ENCODE data around the gene BARX1. TPM values are rescaled to one million over a fixed set of nuclear protein-coding genes. Genes with fewer than 3 reads are reported as not detected.
A peak's percentile ranks its signal among the peaks of the same experiment; 100 is the strongest.
"Not testable (repeated sequence)": the region's sequence is repeated elsewhere in the genome, so short reads cannot be mapped to it uniquely, and the experiment has no call there.

Gene BARX1
- total RNA-seq, 1 experiment from 2014 or later = not detected

GRCh38 chr9:93965830-93966577, 10.8 kb upstream of the BARX1 start:
- DNase-seq (ENCODE audit: low read depth) = no peak

DNA sequence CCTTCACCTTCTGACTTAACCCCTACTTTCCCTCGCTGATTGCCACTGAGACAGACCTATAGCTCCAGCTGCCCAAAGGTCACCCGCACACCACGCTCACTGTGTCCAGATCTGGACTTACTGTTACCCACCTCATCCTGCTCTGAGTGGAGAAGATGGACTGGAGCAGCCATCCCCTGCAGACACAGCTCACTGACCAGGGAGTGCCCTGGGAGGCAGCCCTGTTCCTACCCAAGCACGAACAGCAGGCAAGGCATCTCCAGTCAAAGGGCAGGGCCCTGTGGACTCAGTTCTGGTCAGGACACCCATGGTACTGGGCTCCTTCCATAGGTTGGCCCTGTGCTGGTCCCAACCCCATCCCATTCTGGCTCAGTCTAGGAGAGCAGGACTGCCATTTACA, 9.5 kb upstream of the BARX1 start:
- no peak for DNase-seq (ENCODE audit: low read depth)

GRCh38 chr9:93963969-93964368, 8.8 kb upstream of the BARX1 start:
- no peak for DNase-seq (ENCODE audit: low read depth)

GRCh38 chr9:93963489-93963888, 8.3 kb upstream of the BARX1 start:
- not testable (repeated sequence) for DNase-seq (ENCODE audit: low read depth)

DNA sequence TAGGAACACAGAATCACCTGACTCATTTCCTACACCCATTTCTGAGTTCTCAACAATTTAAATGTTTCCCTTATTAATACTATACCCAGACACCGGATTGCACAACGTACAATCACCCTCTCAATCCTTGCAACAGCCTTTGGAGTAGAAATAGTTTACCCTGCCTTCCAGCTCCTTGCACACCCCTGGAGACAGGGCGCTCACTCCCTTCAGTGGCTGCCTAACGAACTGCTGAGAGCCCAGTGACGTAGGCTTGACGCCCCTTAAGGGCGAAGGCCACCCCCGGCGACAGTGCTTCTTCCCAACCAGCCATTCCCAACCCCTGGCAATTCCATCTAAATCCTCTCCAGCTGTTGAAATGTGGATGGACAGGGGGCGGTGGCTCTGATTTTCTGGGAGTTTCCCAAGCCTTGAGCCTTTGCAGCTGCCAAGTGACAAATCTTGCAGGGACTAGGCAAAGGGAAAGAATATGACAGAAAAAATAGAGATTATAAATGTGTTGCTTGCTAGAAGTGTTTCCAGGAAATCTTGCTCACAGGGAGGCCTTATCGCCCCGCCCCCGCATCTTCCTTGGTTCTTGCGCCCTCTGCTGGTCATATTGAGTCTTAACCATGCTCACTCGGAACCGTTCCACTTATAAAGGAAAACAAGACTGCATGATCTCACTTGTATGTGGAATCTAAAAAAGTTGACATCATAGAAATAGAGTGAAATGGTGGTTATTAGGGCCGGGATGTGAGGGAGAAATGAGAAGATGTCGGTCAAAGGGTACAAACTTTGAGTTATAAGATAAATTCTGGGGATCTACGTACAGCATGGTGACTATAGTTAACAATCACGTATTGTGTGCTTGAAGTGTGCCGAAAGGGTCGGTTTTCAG, 7.6 kb upstream of the BARX1 start:
- DNase-seq (ENCODE audit: low read depth) = peak; percentile 77

GRCh38 chr9:93962017-93962416, 6.9 kb upstream of the BARX1 start:
- no peak for DNase-seq (ENCODE audit: low read depth)

DNA sequence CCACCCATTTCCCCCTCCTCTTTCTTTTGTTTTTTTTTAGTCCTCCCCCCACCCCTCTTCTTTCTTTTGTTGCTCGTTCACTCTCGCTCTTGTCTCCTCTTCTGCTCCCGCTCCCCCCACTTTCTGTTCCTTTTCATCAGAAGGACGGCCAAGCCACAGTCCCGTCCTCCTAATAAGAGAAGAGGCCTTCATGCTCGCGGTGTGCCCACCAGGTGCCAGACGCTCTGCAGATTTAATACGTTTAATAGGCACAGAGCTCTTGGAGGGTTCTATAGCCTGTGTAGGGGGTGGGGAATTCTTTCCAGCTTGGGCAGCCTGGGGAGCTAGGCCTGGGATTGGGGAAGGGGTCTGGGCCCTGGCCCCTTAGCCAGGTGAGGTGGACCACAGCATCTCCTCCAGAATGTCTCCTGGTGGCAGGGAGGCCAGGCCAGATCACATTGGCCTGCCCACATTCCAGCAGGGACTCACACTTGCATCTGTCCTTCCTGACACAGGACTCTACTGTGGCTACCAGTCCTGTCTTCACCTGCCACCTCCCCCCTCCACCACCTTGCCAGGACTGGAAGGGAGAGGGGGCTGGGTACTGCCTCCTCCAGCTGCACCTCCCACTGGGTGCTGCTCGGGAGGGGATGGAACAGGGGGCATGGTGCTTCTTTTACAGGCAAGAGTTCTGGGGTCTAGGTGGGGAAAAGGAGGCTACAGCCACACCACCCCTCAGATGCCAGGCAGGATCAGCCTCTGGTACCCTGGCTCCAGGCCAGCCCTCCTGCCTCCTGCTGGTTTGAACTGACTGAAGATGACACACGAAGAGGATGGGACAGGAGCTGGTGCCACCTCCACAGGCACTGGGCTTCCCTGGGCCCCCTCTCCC, 6.1 kb upstream of the BARX1 start:
- no peak for DNase-seq (ENCODE audit: low read depth)

DNA sequence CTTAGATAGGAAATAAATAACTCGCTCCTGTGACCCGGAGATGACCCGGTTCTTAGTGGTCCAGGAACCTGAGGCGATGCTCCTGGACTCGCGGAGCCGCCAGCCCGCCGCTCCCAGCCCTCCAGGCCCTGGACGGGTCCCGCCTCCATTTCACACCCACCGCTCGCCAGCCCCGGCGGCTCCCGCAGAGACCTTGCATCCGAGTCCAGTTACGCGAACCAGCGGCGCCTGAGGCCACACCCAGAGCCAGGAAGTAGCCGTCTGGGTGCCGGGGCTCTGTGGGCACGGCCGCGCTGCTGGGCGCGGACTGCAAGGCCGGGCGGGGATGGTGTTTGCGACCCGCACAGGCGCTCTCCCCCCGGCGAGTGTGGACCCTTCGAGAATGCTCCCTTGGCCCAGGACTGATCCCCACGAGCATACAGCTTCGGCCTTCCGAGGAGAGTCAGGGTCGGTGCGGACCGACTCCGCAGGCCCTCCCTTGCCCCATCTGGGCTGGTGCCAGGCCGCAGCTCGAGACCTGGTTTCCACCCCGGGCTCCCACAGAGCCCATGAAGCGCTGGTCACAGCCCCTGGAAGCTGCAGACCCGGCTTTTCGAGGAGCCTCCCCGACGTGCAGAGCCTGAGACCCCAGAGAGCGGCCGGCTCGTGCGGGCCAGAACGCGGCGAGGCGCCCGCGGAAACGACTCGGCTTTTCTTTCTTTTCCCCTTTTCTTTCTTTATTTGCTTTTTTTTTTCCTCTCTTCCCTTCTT, 5.2 kb upstream of the BARX1 start:
- no peak for DNase-seq (ENCODE audit: low read depth)

DNA sequence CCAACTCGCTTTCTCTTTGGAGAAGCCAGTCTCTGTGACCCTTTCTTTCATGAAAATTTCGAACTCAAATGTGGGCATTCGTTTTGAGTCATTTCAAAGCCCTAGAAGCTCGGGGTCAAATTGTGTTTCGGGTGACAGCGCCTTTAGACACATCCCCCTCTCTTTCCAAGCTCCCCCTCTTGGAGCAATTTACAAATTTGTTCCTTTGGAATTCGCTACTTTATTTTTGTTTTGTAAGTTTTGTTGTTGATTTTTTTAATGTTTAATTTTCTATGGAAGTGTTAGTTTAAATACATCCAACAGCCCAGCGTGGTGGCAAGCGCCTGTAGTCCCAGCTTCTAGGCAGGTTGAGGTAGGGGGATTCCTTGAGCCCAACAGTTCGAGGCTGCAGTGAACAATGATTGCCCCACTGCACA, 4.6 kb upstream of the BARX1 start:
- no peak for DNase-seq (ENCODE audit: low read depth)

DNA sequence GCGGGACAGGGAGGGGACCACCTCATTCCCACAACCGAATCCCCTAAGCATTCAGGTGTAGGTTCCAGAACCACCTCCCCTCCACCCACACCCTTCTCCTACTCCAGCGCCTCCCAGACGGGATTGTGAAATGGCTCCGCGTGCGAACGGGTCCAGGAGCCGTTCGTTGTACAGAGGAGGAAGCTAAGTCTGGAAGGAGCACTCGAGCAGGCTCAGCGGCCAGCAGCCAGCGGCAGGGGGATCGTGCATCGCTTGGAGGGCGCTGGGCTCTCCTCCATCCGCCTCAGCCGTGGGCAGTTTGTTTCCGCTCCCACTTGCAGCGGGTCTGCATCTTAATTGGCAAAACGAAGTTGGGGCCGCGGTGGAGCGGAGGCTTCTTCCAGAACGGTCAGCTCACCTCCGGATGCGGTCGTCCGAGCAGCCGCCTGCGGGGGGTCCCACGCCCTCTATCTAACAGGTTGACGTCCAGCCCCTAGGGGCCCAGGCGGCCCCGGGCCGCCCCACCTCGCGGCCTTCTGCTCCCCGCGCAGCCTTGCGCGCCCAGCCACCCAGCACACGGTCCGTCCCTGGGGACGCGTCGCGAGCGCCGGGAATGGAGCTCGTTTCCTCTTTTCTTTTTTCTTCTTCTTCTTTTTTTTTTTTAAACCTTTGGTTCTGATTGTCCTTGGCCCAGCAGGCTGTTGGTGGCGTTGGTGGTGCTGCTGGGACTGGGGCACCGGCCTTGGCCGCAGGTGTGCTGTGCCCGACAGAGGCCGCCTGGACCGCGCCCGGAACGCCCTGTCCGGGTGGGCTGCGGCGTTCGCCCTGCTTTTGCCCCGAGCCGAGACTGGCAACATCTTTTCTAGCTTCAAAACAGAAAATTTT, 3.9 kb upstream of the BARX1 start:
- no peak for DNase-seq (ENCODE audit: low read depth)

GRCh38 chr9:93958121-93958818, 3.1 kb upstream of the BARX1 start:
- DNase-seq (ENCODE audit: low read depth) = no peak

- no peak for DNase-seq (ENCODE audit: low read depth)
These were observed 1.0 kb upstream of the BARX1 start for GRCh38 chr9:93955981-93956784.

DNA sequence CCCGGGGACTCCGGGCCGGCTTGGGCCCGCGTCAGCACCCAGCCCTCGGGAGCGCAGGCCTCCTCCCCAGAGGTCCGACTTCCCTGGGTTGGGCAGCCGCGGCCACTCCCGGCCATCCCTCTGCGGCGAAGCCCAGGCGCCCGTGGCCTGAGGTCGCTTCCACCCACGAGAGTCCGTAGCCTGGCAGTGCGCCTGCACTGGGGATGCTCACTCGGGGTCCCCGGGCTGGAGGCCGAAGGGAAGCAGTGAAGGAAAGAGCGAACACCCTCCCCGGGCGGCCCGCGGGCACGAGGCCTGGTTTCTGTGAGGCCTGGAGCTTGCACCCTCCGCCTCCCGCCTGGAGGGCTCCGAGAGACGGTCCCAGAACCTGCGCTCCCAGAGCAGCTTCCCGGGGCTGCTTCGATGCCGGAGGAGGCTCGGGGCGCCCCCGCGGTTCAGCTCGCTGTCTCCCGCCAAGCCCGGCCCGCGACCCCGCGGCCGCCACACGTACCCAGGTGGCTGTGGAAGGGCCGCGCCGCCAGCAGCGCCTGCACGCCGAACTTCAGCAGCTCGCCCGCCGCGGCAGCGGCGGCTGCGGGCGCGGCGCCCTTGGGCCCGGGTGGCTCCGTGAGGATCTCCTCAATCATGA, 607 bp downstream of the BARX1 start:
- no peak for DNase-seq (ENCODE audit: low read depth)

DNA sequence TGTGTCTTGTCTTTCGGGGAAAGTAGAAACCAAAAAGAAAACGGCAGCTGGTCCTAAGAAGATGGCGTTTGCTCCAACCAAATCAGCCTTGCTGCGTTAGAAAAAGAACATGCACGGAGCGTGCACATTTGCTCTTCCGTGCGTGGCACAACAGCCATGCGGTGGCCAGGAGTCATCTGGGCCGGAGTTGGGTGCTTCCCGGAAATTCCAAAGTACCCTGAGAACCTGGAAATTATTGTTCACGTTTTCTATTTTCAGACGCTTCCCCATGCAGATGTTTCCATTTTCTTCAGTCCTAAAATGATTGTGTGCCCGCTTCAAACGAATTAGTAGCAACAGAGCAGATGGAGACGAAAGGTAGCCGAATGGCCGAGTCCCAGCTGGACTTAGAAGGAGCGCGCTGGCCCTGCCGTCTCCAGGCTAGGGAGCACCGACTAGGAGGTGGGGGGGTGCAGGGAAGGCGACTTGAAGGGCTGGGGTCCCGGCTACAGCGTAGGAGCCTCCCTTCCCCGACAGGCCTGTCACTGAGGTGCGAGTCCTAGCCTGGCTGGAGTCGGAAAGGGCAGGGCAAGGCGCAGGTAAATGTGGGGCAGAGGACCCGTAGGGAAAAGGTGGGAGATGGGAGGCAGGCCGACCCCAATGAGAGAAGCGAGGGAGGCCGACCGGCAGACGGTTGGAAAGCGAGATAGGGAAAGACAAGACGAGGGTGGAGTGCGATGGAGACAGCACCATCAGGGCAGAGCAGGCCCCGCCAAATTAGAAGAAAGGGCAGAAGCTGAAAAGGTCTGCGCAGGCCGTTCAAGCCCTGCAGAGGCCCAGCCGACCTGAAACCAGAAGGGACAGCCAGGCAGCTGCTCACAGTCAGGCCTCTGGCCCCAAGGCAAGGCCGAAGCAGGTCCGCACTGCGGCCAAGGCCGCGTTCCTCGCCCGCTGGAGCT, 1.4 kb downstream of the BARX1 start:
- no peak for DNase-seq (ENCODE audit: low read depth)

- DNase-seq (ENCODE audit: low read depth) = no peak
These were observed 2.2 kb downstream of the BARX1 start for GRCh38 chr9:93952784-93953495.

GRCh38 chr9:93952119-93952783, 2.9 kb downstream of the BARX1 start:
- no peak for DNase-seq (ENCODE audit: low read depth)

Data from LHCN-M2 (cell line).